Measurements from ENCODE around the gene LAMB1.
"Not testable (repeated sequence)": the region's sequence is repeated elsewhere in the genome, so short reads cannot be mapped to it uniquely, and the experiment has no call there.

LAMB1 gene

DNA sequence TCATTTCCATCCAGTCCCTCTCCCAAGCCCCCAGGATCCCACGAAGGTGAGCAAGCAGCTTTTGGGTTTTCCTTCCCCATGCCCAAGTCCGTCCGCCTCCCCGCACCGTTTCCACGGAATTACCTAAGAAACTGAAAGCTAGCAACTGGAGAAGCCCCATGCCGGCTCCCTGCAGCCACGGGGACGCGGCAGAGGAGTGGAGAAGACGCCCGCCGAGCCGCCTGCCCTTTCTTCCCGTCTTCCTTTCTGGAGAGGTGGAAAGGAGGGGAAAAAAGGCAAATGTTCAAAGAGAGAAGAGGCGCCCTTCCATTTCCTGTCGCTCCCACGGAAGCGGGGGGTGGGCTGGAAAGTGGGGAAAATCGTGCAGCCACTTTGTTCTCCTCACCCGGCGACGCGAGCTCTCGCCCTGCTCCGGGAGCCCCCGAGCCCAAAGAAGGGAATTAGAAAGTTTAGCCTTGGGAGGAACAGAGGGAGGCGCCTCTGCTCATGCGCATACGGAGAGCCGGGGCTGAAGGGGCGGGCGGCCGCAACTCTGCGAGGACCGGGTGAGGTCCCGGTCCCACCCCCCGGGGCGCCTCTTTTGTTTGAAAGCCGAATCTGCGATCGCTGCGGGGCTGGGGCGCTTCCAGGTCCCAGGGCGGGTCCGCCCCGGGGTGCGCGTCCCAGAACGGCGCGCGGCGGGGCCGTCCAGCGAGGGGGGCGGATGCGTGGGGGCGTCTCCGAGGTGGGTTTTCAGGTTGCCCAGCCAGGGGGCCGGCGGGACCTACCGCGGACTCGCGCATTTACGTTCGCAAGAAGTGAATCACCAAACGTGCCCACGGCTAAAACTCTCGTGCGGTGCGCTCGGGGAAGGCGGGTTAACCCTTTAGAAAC is at the start of gene LAMB1:
Gene LAMB1, minus strand, starts transcription at position 436 of the 873 bp plus-strand sequence. Its CDS starts 276 bp downstream, at position 160.
- Mint-ChIP-seq H3K4me1 (peaks cover 23% of the 10 kb centered on the region), H3K27ac (no peak within 1 kb of the TSS), H3K36me3 (no peaks in the 10 kb centered on the region), H3K9me3 (no peaks in the 10 kb centered on the region), H3K4me3 (peak within 1 kb of the TSS; percentile 77), H3K27me3 (peaks cover 66% of the 10 kb centered on the region)
- no peak for ATAC-seq

DNA sequence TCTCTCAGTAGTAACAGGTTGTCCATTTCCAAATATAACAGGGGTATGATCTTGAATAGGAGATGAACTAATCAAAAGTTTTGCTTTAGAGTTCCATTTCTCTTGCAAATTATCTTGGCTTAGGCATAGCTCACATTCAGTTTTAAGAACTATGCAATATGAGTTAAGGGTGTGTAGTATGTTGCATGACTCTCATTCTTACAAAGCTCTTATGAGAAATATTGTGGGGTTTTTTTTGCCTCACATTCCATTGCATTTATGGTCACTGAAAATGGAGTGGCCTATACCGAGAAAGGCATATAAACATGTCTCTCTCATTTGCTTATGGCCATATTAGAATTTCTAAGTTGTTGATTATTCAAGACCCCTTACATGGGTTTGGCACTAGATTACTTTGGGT is 48.5 kb upstream of the LAMB1 start:
- Mint-ChIP-seq H3K4me3 (no peak overlapping the region), H3K36me3 (no peaks in the 10 kb centered on the region), H3K4me1 (peaks cover 7% of the 10 kb centered on the region), H3K27me3 (peaks cover 10% of the 10 kb centered on the region), H3K9me3 (no peaks in the 10 kb centered on the region), H3K27ac (no peak overlapping the region)
- ATAC-seq = no peak

GRCh38 chr7:108049962-108050361 is 47.0 kb upstream of the LAMB1 start:
- no peaks in the 10 kb centered on the region for H3K9me3 Mint-ChIP-seq
- H3K4me3 Mint-ChIP-seq = no peak overlapping the region
- no peaks in the 10 kb centered on the region for H3K27me3 Mint-ChIP-seq
- H3K27ac Mint-ChIP-seq = no peak overlapping the region
- no peaks in the 10 kb centered on the region for H3K36me3 Mint-ChIP-seq
- peaks cover 7% of the 10 kb centered on the region for H3K4me1 Mint-ChIP-seq
- peak; percentile 81 for ATAC-seq

DNA sequence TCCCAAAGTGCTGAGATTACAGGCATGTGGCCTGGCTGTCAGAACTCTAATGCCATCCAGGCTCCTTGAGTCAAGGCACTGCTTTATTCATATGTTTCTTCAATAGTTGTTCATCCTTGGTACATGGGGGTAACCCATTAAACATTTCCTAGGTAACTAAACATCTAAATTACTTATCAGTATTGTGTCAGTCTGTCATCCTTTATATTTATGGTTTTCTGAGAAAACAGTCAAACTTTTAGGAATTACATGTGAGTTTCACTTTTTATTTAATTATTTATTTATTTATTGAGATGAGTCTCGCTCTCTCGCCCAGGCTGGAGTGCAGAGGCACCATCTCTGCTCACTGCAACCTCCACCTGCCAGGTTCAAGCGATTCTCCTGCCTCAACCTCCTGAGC is 45.5 kb upstream of the LAMB1 start:
- Mint-ChIP-seq H3K9me3 (no peaks in the 10 kb centered on the region), H3K27me3 (no peaks in the 10 kb centered on the region), H3K27ac (no peak overlapping the region), H3K36me3 (no peaks in the 10 kb centered on the region), H3K4me3 (no peak overlapping the region), H3K4me1 (peaks cover 7% of the 10 kb centered on the region)
- no peak for ATAC-seq

GRCh38 chr7:108046952-108047506 is 44.1 kb upstream of the LAMB1 start:
- H3K4me3 Mint-ChIP-seq = no peak overlapping the region
- no peaks in the 10 kb centered on the region for H3K27me3 Mint-ChIP-seq
- no peak for ATAC-seq
- H3K27ac Mint-ChIP-seq = no peak overlapping the region
- peaks cover 7% of the 10 kb centered on the region for H3K4me1 Mint-ChIP-seq
- H3K9me3 Mint-ChIP-seq = no peaks in the 10 kb centered on the region
- H3K36me3 Mint-ChIP-seq = no peaks in the 10 kb centered on the region

DNA sequence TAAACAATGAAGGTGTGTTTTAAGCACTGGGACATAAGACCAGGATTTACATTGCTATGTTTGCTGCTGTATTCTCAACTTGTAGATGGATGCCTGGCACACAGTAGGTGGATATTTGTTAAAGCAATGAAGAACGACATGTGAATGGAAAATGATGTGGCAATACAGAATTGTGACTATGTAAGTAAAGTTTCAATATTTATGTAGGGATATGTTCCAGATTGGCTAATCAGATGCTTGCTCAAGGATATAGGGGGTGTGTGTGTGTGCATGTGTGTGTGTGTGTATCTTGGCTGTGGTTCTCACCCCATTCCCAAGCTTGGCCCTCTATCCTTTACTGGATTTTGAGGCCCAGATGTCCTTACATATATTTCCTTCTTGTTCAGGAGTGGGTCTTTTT is 42.7 kb upstream of the LAMB1 start:
- peaks cover 10% of the 10 kb centered on the region for H3K4me1 Mint-ChIP-seq
- H3K36me3 Mint-ChIP-seq = no peaks in the 10 kb centered on the region
- H3K9me3 Mint-ChIP-seq = no peaks in the 10 kb centered on the region
- no peak overlapping the region for H3K4me3 Mint-ChIP-seq
- H3K27me3 Mint-ChIP-seq = peaks cover under 1% of the 10 kb centered on the region
- H3K27ac Mint-ChIP-seq = no peak overlapping the region
- no peak for ATAC-seq

- Mint-ChIP-seq H3K4me1 (peaks cover 12% of the 10 kb centered on the region), H3K4me3 (no peak overlapping the region), H3K27me3 (peaks cover 6% of the 10 kb centered on the region), H3K27ac (no peak overlapping the region), H3K9me3 (no peaks in the 10 kb centered on the region), H3K36me3 (no peaks in the 10 kb centered on the region)
- ATAC-seq = no peak
These were observed 42.2 kb upstream of the LAMB1 start for GRCh38 chr7:108045154-108045553.

- Mint-ChIP-seq H3K4me1 (peaks cover 12% of the 10 kb centered on the region), H3K9me3 (no peaks in the 10 kb centered on the region), H3K27me3 (peaks cover 12% of the 10 kb centered on the region), H3K4me3 (no peak overlapping the region), H3K36me3 (no peaks in the 10 kb centered on the region), H3K27ac (no peak overlapping the region)
- no peak for ATAC-seq
These were observed 41.4 kb upstream of the LAMB1 start for GRCh38 chr7:108044345-108044744.

DNA sequence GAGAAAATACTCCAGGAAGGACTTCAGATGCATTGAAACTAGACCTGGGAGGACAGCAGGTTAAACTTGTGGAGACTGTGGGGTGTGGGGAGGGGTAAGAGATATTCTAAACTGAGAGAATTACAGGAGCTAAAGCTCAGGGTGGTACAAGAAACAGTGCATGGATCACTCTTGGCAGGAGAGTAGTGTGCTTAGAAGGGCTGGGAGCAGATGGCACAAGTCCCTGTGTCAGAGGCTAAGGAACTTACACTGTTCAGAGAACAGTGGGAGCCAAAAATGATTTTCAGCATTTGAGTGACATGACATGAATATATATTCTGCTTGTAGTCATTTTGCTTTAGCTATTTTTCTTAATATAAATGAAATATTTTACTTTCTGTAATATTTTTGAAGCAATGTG is 36.0 kb upstream of the LAMB1 start:
- H3K4me3 Mint-ChIP-seq = no peak overlapping the region
- H3K27ac Mint-ChIP-seq = no peak overlapping the region
- ATAC-seq = no peak
- H3K27me3 Mint-ChIP-seq = peaks cover 20% of the 10 kb centered on the region
- no peaks in the 10 kb centered on the region for H3K36me3 Mint-ChIP-seq
- H3K9me3 Mint-ChIP-seq = no peaks in the 10 kb centered on the region
- peaks cover 5% of the 10 kb centered on the region for H3K4me1 Mint-ChIP-seq

GRCh38 chr7:108037741-108038140 is 34.8 kb upstream of the LAMB1 start:
- H3K4me3 Mint-ChIP-seq = no peak overlapping the region

DNA sequence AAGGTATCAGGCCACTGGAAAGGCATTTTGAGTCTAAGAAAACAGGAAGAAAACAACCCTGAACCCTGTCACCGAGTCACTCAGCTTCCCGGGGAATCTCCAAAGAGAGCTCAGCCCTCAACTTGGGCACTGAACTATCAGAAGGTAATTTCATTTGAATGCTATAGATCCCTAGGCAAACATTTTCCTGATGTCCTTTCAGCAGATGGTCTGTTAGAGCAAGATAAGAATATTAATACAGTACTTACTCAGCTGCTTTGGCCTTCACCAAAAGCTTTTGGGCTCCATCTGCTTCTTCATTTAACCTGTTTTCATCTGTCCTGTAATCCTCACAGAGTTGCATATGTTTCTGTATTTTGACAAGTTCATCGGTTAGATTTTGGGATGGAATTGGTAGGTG is 34.2 kb upstream of the LAMB1 start:
- Mint-ChIP-seq H3K36me3 (no peaks in the 10 kb centered on the region), H3K9me3 (no peaks in the 10 kb centered on the region), H3K27ac (no peak overlapping the region), H3K4me1 (peaks cover 12% of the 10 kb centered on the region), H3K4me3 (no peak overlapping the region), H3K27me3 (peaks cover 20% of the 10 kb centered on the region)
- no peak for ATAC-seq

More at GRCh38 chr7:108037741-108038140, 34.8 kb upstream of the LAMB1 start:
- Mint-ChIP-seq H3K27ac (no peak overlapping the region), H3K36me3 (no peaks in the 10 kb centered on the region), H3K27me3 (peaks cover 20% of the 10 kb centered on the region), H3K9me3 (no peaks in the 10 kb centered on the region), H3K4me1 (peaks cover 12% of the 10 kb centered on the region)
- no peak for ATAC-seq

GRCh38 chr7:108034586-108034985 is 31.6 kb upstream of the LAMB1 start:
- no peaks in the 10 kb centered on the region for H3K9me3 Mint-ChIP-seq
- no peaks in the 10 kb centered on the region for H3K36me3 Mint-ChIP-seq
- no peak for ATAC-seq
- H3K4me1 Mint-ChIP-seq = peaks cover 8% of the 10 kb centered on the region
- H3K27ac Mint-ChIP-seq = no peak overlapping the region
- H3K4me3 Mint-ChIP-seq = no peak overlapping the region
- H3K27me3 Mint-ChIP-seq = peaks cover 17% of the 10 kb centered on the region

- H3K27me3 Mint-ChIP-seq = peaks cover 22% of the 10 kb centered on the region
- H3K9me3 Mint-ChIP-seq = no peaks in the 10 kb centered on the region
- no peak overlapping the region for H3K4me3 Mint-ChIP-seq
- peaks cover 13% of the 10 kb centered on the region for H3K4me1 Mint-ChIP-seq
- H3K36me3 Mint-ChIP-seq = no peaks in the 10 kb centered on the region
- no peak for ATAC-seq
- no peak overlapping the region for H3K27ac Mint-ChIP-seq
These were observed 31.0 kb upstream of the LAMB1 start for GRCh38 chr7:108033776-108034497.

GRCh38 chr7:108033309-108033708 is 30.3 kb upstream of the LAMB1 start:
- peaks cover 13% of the 10 kb centered on the region for H3K4me1 Mint-ChIP-seq
- H3K27me3 Mint-ChIP-seq = peaks cover 19% of the 10 kb centered on the region
- not testable (repeated sequence) for H3K27ac Mint-ChIP-seq, ATAC-seq, H3K36me3 Mint-ChIP-seq, H3K9me3 Mint-ChIP-seq, H3K4me3 Mint-ChIP-seq

- H3K27me3 Mint-ChIP-seq = peaks cover 18% of the 10 kb centered on the region
- peaks cover 13% of the 10 kb centered on the region for H3K4me1 Mint-ChIP-seq
- no peaks in the 10 kb centered on the region for H3K36me3 Mint-ChIP-seq
- H3K4me3 Mint-ChIP-seq = no peak overlapping the region
- ATAC-seq = no peak
- H3K9me3 Mint-ChIP-seq = no peaks in the 10 kb centered on the region
- H3K27ac Mint-ChIP-seq = no peak overlapping the region
These were observed 27.6 kb upstream of the LAMB1 start for GRCh38 chr7:108030516-108030915.

Measured in stimulated activated memory B cell treated with anti-CD40 and anti-IgM and Interleukin-4, amounts not matched to agents 10 μg/mL and 1 μg/mL and 100 μg/mL, for 72 hours (primary cell).